Activated CD4-positive, alpha-beta memory T cell treated with anti-CD3 and anti-CD28 coated beads, Interleukin-2, amount 10 ng/mL, durations not matched to agents 7 days and 5 days (primary cell): ENCODE measurements around the gene MORN1. TPM values are rescaled to one million over a fixed set of nuclear protein-coding genes. Genes with fewer than 3 reads are reported as not detected.
"Not testable (repeated sequence)": the region's sequence is repeated elsewhere in the genome, so short reads cannot be mapped to it uniquely, and the experiment has no call there.

ENCODE experiments used
- CTCF ChIA-PET: fragments of 350-600 bp; sonication (Branson Sonifier 250); formaldehyde crosslinking; loops from one replicate; lab custom pipeline; 2021; ENCODE audit warnings: antibody characterized with exemption, inconsistent platforms; lab: Charles Lee
- POLR2A ChIA-PET: fragments of 350-600 bp; sonication (Branson Sonifier 250); formaldehyde crosslinking; loops from one replicate; lab custom pipeline; 2021; ENCODE audit warnings: antibody characterized with exemption; lab: Charles Lee
- DNase-seq: peaks from one replicate; pipeline ENCODE4 v3.0.0-alpha.2; 2020
- H3K27ac Mint-ChIP-seq: one replicate; pipeline ENCODE4 v1.8.0; 2021; ENCODE audit warnings: mild to moderate bottlenecking, mixed read lengths
- H3K27me3 Mint-ChIP-seq: one replicate; pipeline ENCODE4 v1.8.0; 2021; ENCODE audit warnings: mixed read lengths
- H3K36me3 Mint-ChIP-seq: one replicate; pipeline ENCODE4 v1.8.0; 2021; ENCODE audit warnings: low read depth, mixed read lengths
- H3K4me1 Mint-ChIP-seq: one replicate; pipeline ENCODE4 v1.8.0; 2021; ENCODE audit warnings: mixed read lengths
- H3K4me3 Mint-ChIP-seq: one replicate; pipeline ENCODE4 v1.8.0; 2021; ENCODE audit warnings: mild to moderate bottlenecking, mixed read lengths
- H3K9me3 Mint-ChIP-seq: one replicate; pipeline ENCODE4 v1.8.0; 2021; ENCODE audit warnings: mixed read lengths
- total RNA-seq, 2 experiments: library from RNA; stranded (reverse); gene quantifications; one replicate each; pipeline ENCODE4 v1.2.3, GENCODE V29; 2021

The MORN1 gene
- 1 to 10 TPM; 6.2 to 6.3 TPM for total RNA-seq

GRCh38 chr1:2391041-2391930 lies at the start of gene MORN1, which contains the start of gene RER1:
MORN1 (minus strand) TSS chr1:2391554; CDS start chr1:2391533, 21 bp downstream.
RER1 (plus strand) TSS chr1:2391841; CDS start chr1:2395791, 3,950 bp downstream.
- peak within 1 kb of the TSS; percentile 79 for H3K27ac Mint-ChIP-seq
- H3K27me3 Mint-ChIP-seq, result no peaks in the 10 kb centered on the region

DNA sequence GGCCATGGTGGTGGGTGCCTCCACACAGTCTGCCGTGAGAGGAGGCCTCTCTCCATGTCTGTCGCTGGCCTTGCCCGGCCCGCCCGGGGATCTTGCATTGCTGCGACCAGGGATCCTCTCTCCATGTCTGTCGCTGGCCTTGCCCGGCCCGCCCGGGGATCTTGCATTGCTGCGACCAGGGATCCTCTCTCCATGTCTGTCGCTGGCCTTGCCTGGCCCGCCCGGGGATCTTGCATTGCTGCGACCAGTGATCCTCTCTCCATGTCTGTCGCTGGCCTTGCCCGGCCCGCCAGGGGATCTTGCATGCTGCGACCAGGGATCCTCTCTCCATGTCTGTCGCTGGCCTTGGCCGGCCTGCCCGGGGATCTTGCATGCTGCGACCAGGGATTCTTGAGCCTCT lies 49.0 kb upstream of the MORN1 start:
- DNase-seq, H3K4me3 Mint-ChIP-seq, H3K9me3 Mint-ChIP-seq, H3K36me3 Mint-ChIP-seq, H3K27ac Mint-ChIP-seq, H3K4me1 Mint-ChIP-seq, POLR2A ChIA-PET: not testable (repeated sequence)
- H3K27me3 Mint-ChIP-seq, result peaks cover 13% of the 10 kb centered on the region
- CTCF ChIA-PET, result interaction anchor here (1.7 kb wide), 1 partner anchor 108 kb away, joined by 5 read pairs; no protein-coding TSS in a partner anchor

More at GRCh38 chr1:2391041-2391930, at the start of gene MORN1, which contains the start of gene RER1:
- peak within 1 kb of the TSS; percentile 85 for H3K4me3 Mint-ChIP-seq
- CTCF ChIA-PET, result interaction anchor here (0.6 to 3.7 kb wide), 12 partner anchors 10 to 482 kb away, joined by 3 to 37 read pairs (median 4); partner anchors contain the start of gene FAAP20
- H3K4me1 Mint-ChIP-seq, result peaks cover 45% of the 10 kb centered on the region
- H3K36me3 Mint-ChIP-seq, result peaks cover 32% of the 10 kb centered on the region
- DNase-seq, result peak; percentile 99
- H3K9me3 Mint-ChIP-seq, result no peaks in the 10 kb centered on the region
- POLR2A ChIA-PET, result interaction anchor here (0.7 to 3.4 kb wide), 22 partner anchors 10 to 242 kb away, joined by 3 to 26 read pairs (median 4); partner anchors contain the start of genes FAAP20, PANK4, PEX10 and TNFRSF14

- DNase-seq, result no peak
- Mint-ChIP-seq H3K27ac (no peak overlapping the region), H3K27me3 (peaks cover 4% of the 10 kb centered on the region), H3K4me1 (no peaks in the 10 kb centered on the region), H3K9me3 (no peaks in the 10 kb centered on the region), H3K4me3 (no peak overlapping the region), H3K36me3 (no peaks in the 10 kb centered on the region)
- CTCF ChIA-PET, result interaction anchor here (1.7 kb wide), 1 partner anchor 109 kb away, joined by 5 read pairs; no protein-coding TSS in a partner anchor
- POLR2A ChIA-PET, result no interaction called here
These were observed 48.0 kb upstream of the MORN1 start for GRCh38 chr1:2439369-2439768.

DNA sequence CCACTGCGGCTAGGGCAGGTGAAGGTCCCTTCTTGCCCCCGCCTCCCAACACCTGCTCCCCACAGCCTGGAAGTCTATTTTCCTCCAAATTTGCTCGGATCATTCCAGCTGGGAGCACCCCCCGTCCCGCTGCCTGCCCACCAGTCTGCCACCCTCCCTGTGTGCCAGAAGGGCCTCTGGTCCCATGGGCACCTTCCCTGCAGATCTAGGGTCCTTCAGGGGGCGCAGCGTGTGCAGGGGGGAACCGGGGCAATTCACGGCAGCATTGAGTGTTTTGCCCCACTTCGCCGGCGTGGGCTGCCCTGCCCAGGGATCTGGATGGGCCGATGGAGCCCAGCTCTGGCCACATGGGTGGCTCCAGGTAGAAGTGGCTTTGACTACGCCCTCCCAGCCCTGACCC lies 47.3 kb upstream of the MORN1 start:
- ChIA-PET POLR2A (no interaction called here), CTCF (no interaction called here)
- no peaks in the 10 kb centered on the region for H3K4me1 Mint-ChIP-seq
- no peaks in the 10 kb centered on the region for H3K36me3 Mint-ChIP-seq
- peaks cover 4% of the 10 kb centered on the region for H3K27me3 Mint-ChIP-seq
- H3K27ac Mint-ChIP-seq, result no peak overlapping the region
- H3K4me3 Mint-ChIP-seq, result no peak overlapping the region
- H3K9me3 Mint-ChIP-seq, result no peaks in the 10 kb centered on the region
- no peak for DNase-seq

- ChIA-PET CTCF (no interaction called here), POLR2A (no interaction called here)
- Mint-ChIP-seq H3K27me3 (peaks cover 4% of the 10 kb centered on the region), H3K4me3 (no peak overlapping the region), H3K9me3 (no peaks in the 10 kb centered on the region), H3K36me3 (no peaks in the 10 kb centered on the region), H3K27ac (no peak overlapping the region), H3K4me1 (no peaks in the 10 kb centered on the region)
- DNase-seq, result no peak
These were observed 46.7 kb upstream of the MORN1 start for GRCh38 chr1:2438038-2438437.

DNA sequence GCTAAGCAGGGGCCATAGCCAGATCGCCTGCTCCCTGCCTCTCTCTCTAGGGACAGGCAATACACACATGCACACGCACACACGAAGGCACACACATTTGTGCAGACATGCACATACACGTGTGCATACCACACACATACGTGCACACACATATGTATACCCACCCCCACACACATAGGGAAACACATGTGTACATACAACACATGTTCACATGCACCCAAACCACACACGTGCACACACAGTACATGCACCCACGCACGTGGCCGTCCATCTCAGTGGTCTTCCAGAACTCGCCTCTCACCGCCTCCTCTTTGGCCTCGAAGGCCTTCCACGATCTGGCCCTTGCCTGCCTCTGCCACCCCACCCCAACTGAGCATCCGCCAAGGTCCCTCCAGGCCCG lies 46.3 kb upstream of the MORN1 start:
- Mint-ChIP-seq H3K27ac (no peak overlapping the region), H3K36me3 (no peaks in the 10 kb centered on the region), H3K9me3 (no peaks in the 10 kb centered on the region), H3K4me3 (no peak overlapping the region), H3K27me3 (peaks cover 2% of the 10 kb centered on the region), H3K4me1 (no peaks in the 10 kb centered on the region)
- ChIA-PET POLR2A (no interaction called here), CTCF (no interaction called here)
- DNase-seq, result no peak

- no peak overlapping the region for H3K27ac Mint-ChIP-seq
- no peaks in the 10 kb centered on the region for H3K27me3 Mint-ChIP-seq
- DNase-seq, result no peak
- no peaks in the 10 kb centered on the region for H3K4me1 Mint-ChIP-seq
- no peaks in the 10 kb centered on the region for H3K9me3 Mint-ChIP-seq
- POLR2A ChIA-PET, result no interaction called here
- no peak overlapping the region for H3K4me3 Mint-ChIP-seq
- CTCF ChIA-PET, result no interaction called here
- no peaks in the 10 kb centered on the region for H3K36me3 Mint-ChIP-seq
These were observed 45.5 kb upstream of the MORN1 start for GRCh38 chr1:2436876-2437275.

- H3K36me3 Mint-ChIP-seq, result no peaks in the 10 kb centered on the region
- H3K4me1 Mint-ChIP-seq, result no peaks in the 10 kb centered on the region
- no peaks in the 10 kb centered on the region for H3K27me3 Mint-ChIP-seq
- ChIA-PET CTCF (no interaction called here), POLR2A (no interaction called here)
- no peaks in the 10 kb centered on the region for H3K9me3 Mint-ChIP-seq
- no peak for DNase-seq
- no peak overlapping the region for H3K4me3 Mint-ChIP-seq
- H3K27ac Mint-ChIP-seq, result no peak overlapping the region
These were observed 44.5 kb upstream of the MORN1 start for GRCh38 chr1:2435746-2436355.

DNA sequence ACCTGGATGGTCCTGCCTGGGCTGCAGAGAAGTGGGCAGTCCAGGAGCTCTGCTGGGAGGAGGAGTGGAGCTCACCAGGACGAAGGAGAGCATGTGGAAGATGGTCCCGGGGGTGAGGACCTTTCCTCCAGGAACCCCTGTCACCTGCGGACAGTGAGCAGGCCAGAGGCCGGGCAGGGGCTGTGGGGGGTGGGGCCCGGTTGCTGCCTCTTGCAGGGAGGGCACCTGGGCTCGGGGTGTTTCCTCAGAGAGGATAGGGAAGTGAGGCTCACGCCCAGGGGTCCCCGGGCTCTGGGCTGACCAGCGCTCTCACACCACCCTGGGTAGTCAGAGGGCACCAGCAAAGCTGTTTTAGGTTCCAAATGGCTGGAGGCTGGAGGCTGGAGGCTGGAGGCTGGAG lies 43.7 kb upstream of the MORN1 start:
- no peaks in the 10 kb centered on the region for H3K4me1 Mint-ChIP-seq
- peaks cover 1% of the 10 kb centered on the region for H3K9me3 Mint-ChIP-seq
- no peak for DNase-seq
- H3K27ac Mint-ChIP-seq, result no peak overlapping the region
- CTCF ChIA-PET, result no interaction called here
- POLR2A ChIA-PET, result no interaction called here
- H3K36me3 Mint-ChIP-seq, result no peaks in the 10 kb centered on the region
- no peaks in the 10 kb centered on the region for H3K27me3 Mint-ChIP-seq
- H3K4me3 Mint-ChIP-seq, result no peak overlapping the region

DNA sequence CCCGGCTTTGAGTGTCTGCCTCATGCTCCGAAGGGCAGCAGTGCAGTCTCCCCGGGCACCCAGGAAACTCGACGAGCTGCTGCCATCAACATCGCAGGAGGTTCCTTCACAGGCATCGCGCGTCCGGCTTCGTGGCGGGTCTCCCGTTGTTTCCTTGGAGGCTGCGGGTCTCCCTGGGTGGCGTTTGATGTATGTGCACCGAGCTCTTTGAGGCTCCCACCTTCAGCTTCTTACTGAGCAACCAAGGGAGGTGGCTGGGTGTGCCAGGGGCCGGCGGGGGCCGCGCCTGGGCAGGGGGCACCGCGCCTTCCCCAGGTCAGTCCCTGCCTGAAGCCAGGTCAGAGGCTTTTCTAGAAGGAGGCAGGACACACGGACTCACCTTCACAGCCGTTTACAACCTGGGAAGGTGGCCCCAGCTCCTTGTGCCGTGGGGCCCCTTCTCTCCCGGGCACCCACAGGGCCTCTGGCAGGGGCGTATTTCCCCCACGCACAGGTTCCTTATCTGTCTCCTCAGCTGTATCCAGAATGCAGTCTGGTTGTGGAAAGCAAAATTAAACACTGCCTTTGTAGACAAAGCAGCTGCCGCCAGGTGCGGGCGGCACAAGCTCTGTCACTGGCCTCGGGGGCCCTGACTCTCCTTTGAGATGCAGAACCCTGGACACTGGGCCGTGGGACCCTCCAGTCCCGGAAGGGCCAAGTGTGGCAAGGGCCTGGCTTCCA lies 42.7 kb upstream of the MORN1 start:
- Mint-ChIP-seq H3K4me1 (no peaks in the 10 kb centered on the region), H3K27ac (no peak overlapping the region), H3K36me3 (no peaks in the 10 kb centered on the region), H3K9me3 (peaks cover 9% of the 10 kb centered on the region), H3K4me3 (no peak overlapping the region), H3K27me3 (no peaks in the 10 kb centered on the region)
- ChIA-PET CTCF (no interaction called here), POLR2A (no interaction called here)
- no peak for DNase-seq

GRCh38 chr1:2433196-2433595 lies 41.8 kb upstream of the MORN1 start:
- POLR2A ChIA-PET, result no interaction called here
- DNase-seq, result no peak
- Mint-ChIP-seq H3K27ac (no peak overlapping the region), H3K9me3 (peaks cover 9% of the 10 kb centered on the region), H3K36me3 (no peaks in the 10 kb centered on the region), H3K27me3 (no peaks in the 10 kb centered on the region), H3K4me1 (no peaks in the 10 kb centered on the region), H3K4me3 (no peak overlapping the region)
- CTCF ChIA-PET, result no interaction called here

DNA sequence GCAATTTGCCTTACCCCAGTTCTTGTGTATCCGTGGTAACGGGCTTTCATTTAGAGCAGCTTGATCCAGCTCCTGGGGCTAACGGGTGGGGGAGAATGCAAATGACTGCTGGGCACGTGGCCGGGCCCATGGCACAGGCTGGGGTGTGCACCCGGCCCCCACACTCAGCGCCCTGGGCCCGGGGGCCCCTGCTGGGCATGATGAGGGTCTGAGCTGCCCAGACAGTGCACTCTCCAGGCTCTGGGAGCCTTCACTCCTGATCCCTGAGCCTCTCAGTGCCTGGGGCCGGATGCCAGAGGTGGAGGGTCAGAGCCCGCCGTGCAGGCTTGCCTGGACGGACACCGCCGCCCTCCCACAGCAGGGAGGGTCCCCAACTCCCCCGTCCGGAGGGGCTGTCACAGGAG lies 41.1 kb upstream of the MORN1 start:
- Mint-ChIP-seq H3K9me3 (peaks cover 9% of the 10 kb centered on the region), H3K27me3 (no peaks in the 10 kb centered on the region), H3K27ac (no peak overlapping the region), H3K36me3 (no peaks in the 10 kb centered on the region), H3K4me1 (no peaks in the 10 kb centered on the region), H3K4me3 (no peak overlapping the region)
- POLR2A ChIA-PET, result no interaction called here
- no peak for DNase-seq
- CTCF ChIA-PET, result no interaction called here

DNA sequence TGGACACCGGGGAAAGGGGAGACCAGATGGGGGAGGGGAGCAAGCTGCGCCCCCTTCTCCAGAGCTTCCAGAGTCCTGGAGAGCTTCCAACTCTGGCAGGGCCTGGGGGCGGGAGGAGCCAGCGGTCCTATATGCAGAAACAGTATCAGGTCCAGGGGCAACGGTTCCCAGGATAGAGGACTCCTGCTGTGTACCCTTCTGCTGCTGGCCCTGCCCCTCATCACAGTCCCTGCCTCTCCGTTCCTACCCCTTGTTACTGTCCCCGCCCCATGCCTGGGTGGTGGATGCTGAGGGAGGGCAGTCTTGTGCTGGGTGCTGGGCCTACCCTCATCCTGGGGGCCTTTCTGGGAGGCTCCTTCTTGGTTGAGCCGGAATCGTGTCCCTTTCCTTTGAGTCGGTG lies 40.2 kb upstream of the MORN1 start:
- Mint-ChIP-seq H3K4me3 (no peak overlapping the region), H3K27ac (no peak overlapping the region), H3K9me3 (peaks cover 9% of the 10 kb centered on the region), H3K36me3 (no peaks in the 10 kb centered on the region), H3K27me3 (no peaks in the 10 kb centered on the region), H3K4me1 (no peaks in the 10 kb centered on the region)
- ChIA-PET POLR2A (no interaction called here), CTCF (interaction anchor here (0.6 kb wide), 1 partner anchor 11 kb away, joined by 3 read pairs; no protein-coding TSS in a partner anchor)
- no peak for DNase-seq
